Hindlimb muscle (tissue), 1 donor: ENCODE results near the gene LPGAT1. TPM values are rescaled to one million over a fixed set of nuclear protein-coding genes. Genes with fewer than 3 reads are reported as not detected.
"Not testable (repeated sequence)": the region's sequence is repeated elsewhere in the genome, so short reads cannot be mapped to it uniquely, and the experiment has no call there.

Experiments
- DNase-seq: peaks from one replicate; pipeline ENCODE4 v3.0.0-alpha.2; 2013
- polyA plus RNA-seq: library from polyadenylated mRNA; unstranded; fragments of 120-200 nt; gene quantifications from one replicate; pipeline ENCODE4 v1.2.1, GENCODE V29; 2013; ENCODE audit not compliant: insufficient read length

The LPGAT1 gene, protein sequence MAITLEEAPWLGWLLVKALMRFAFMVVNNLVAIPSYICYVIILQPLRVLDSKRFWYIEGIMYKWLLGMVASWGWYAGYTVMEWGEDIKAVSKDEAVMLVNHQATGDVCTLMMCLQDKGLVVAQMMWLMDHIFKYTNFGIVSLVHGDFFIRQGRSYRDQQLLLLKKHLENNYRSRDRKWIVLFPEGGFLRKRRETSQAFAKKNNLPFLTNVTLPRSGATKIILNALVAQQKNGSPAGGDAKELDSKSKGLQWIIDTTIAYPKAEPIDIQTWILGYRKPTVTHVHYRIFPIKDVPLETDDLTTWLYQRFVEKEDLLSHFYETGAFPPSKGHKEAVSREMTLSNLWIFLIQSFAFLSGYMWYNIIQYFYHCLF
- polyA plus RNA-seq = 14.7 TPM

DNA sequence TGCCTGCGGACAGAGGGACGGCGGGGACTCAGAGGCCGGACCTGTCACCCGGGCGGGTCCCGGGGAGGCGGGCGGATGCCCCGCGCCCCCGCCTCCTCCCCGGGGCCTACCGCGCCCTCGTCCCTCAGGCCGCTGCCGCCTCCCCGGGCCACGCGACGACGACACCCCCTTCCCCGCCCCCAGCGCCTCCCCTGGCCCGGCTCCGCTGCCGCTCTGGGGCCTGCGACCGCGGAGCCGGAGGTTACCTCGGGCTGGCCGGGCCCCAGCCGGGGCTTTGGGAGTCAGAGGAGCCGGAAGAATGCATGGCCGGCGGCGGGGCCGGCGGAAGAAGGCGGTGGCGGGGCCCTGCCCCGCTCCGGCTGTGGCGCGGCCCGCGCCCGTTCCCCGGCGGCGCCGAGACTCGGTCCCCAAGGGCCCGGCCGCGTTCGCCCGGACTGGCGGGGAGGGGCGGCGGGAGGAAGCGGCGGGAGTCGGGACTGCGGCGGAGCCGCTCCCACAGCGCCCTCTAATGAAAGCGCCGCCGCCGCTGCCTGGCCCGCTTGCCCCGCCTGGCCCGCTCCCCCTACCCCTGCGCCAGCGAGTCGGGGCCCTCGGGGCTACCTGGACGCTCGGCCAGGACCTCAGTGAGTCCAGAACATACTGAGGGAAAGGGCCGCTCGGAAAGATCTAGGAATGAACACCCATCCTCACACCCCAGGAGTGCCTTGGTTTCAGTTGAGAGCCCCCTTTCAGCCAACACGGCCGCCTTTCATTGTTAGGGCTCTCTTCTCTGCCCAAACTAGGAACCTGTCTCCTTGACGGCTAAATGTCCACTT is at the start of gene LPGAT1:
Gene LPGAT1, minus strand, starts transcription at position 436 of the 815 bp plus-strand sequence. CDS start 1,467 bp downstream, outside the sequence.
- DNase-seq = peak; percentile 71

DNA sequence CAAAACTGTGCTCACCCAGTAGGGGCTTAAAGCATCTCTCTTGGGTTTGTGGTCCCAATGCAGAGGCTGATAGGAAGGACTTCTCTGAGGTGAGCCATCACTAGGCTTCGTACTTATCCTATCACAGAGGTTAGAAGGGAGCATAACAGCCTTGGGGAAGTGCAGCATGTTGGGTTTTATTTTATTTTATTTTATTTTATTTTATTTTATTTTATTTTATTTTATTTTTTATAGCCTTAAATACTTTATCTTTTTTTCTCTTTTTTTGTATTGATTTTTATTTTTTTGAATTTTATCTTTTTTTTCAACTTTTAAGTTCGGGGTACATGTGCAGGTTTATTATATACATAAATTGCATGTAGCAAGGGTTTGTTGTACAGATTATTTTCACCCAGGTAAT is 48.9 kb upstream of the LPGAT1 start:
- no peak for DNase-seq

DNA sequence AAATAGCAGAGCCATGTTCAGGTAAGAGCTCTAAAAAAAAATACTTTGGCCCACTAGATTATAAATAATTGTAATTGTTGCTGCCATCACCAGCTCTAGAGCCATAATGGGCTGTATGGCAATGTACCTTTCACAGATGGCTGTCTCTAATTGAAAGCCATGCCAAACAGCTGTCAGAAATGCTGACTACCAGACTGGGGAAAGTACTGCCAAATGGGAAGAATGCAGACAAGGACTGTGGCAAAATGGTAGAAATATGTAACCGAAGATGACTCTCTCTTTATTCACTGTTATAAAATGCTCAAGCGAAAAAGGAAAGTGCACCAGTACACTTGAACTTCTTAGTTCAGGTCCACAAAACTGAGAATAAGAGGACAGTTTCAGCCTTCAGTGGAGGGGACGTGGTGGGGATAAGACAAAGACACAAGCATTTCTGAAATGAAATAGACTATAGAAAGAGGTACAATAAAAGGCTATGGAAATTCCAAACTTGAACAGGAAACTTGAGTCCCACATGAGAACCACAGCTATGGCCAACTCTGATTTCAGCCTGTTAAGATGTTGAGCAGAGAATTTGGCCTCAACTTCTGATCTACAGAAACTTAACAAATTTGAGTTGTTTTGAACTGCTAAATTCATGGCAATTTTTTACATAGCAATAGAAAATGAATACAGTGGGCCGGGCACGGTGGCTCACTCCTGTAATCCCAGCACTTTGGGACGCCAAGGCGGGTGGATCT is 46.5 kb upstream of the LPGAT1 start:
- peak; percentile 40 for DNase-seq

DNA sequence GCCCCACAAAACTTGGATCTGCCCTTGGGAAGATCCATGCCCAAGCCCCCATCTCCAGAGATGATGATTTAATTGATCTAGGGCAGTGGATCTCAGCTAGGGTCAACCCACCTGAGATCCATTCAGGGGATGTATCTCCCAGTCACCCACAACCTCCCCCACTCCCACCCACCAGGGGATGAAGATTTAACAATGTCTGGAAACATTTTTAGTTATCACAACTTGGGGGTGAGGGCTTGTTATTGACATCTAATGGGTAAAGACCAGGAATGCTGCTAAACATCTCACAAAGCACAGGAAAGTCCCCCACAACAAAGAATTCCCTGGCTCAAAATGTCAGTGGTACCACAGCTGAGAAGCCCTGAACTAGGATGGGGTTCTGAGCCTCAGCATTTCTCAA is 45.0 kb upstream of the LPGAT1 start:
- DNase-seq = no peak

DNA sequence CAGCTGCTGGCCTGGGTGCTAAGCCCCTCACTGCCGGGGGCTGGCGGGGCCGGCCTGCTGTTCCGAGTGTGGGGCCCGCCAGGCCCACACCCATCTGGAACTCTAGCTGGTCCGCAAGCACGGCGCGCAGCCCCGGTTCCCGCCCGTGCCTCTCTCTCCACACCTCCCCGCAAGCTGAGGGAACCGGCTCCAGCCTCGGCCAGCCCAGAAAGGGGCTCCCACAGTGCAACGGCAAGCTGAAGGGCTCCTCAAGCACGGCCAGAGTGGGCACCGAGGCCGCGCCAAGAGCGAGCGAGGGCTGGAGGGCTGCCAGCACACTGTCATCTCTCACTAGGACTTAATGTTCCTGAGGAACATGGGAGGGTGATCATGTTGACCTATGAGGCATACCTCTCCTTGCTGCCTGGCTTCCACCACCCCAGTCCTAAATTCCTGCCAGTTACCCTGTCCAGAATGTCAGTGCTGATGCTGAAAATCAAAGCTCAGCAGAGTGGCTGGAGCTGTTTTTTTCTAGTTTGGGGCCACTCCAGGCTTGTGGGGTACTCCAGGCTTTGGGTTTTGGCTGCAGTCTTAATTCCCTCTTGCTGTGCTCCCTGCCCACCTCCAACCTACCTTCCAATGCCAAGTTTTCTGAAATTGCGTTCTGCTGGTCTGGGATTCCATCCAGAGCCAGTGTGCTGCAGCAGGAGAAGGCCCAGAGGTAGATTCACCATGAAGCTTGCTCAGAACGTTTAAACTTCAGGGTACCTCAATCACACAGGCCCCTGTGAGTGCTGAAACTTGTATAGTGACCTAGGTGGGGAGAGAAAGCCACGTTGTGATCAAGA is 44.2 kb upstream of the LPGAT1 start:
- no peak for DNase-seq

DNA sequence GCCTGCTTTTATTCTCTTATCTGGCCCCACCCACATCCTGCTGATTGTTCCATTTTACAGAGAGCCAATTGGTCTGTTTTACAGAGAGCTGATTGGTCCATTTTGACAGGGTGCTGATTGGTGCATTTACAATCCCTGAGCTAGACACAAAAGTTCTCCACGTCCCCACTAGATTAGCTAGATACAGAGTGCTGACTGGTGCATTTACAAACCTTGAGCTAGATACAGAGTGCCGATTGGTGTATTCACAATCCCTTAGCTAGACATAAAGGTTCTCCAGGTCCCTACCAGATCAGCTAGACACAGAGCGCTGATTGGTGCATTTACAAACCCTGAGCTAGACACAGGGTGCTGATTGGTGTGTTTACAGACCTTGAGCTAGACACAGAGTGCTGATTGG is 43.2 kb upstream of the LPGAT1 start:
- not testable (repeated sequence) for DNase-seq

DNA sequence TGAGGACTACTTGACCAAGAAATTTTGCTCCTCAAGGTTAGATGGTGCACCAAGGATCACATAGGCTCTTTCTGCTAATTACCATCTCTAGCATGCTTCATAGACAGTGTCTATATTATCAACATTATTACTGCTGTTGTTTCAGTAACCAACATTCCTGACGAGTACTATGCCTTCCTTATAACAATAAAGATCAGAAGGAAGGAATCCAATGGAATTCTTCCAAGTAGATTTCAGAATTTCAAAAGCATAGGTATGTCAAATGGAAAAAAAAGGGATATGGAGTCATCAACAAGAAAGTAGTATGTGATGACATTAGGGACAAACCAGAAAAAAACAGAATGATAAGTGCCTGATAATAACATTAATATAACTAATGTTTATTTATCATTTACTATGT is 39.6 kb upstream of the LPGAT1 start:
- no peak for DNase-seq

DNA sequence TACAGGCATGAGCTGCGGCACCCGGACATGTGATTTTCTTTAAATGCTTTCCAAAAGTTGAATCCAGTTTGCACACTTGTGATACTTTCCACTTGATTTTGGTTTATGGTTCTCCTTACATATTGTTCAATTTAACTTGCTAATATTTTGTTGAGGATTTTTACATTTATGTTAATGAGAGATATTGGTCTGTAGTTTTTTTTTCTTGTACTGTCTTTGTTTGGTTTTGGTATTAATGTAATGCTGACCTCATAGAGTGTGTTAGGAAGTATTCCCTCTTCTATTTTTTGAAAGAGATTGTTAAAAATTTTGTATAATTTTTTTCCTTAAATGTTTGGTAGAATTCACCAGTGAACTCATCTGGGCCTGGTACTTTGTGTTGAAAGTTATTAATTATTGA is 34.6 kb upstream of the LPGAT1 start:
- no peak for DNase-seq

DNA sequence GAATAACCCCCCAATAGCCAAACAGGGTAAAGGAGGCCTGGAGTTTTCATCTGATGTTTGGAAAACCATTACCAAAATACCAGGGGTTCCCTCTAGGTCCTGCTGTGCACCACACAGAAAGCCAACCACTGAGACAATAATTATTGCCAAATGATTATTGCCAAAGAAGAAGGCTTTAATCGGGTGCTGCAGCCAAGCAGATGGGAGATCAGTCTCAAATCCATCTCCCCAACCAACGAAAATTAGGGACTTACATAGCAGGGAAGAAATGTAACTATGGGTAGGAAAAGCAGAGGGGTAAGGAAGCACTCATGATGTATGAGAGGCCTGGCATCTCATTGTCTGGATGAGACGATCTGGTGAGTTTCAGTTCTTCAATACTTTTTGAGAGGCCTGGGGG is 28.8 kb upstream of the LPGAT1 start:
- DNase-seq = no peak

DNA sequence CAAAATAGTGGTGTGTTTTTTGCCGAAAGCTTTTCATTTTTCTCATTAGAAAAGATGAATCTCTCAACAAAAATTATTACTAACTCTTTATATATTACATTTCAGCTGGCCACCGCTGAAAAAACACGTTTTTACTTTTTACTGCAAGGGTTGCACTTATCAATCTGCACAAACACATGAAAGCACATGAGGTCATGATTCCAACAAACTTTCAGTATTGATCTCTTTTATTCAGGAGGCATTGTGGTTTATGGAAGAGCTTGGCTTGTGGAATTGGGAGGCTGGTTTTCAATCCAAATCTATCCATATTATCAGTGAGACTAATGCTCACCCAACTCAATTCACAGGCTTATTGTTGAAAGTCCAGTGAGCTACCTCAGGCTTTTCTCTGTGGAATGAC is 20.6 kb upstream of the LPGAT1 start:
- no peak for DNase-seq

DNA sequence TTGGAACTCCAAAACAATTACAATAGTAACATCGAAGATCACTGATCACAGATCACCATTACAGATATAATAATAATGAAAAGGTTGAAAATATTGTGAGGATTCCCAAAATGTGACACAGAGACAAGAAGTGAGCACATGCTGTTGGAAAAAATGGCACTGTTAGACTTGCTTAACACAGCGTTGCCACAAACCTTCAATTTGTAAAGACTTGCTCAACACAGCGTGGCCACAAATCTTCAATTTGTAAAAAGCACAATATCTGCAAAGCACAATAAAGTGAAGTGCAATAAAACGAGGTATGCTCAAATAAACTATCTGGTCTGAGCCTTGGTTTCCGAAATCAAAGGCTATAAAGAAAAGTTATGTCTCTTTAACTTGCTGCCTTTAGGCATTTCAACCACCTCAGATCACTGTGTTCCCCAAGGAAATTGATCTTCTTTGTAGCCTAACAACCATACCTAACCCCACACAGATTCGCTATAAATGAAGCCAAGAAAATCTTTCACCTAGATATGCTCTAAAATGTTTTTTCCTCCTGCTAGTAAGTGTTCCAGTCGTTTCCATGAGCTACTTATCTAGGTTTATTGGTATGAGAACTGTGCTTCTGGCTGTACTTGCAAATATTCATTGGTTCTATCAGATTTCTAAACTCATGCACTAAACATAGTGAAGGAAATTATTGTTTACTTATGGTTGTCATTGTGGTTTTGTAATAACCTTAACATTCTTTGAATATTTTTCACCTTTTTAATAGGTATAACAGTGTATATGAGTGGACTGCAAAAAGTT is 13.1 kb upstream of the LPGAT1 start:
- no peak for DNase-seq

DNA sequence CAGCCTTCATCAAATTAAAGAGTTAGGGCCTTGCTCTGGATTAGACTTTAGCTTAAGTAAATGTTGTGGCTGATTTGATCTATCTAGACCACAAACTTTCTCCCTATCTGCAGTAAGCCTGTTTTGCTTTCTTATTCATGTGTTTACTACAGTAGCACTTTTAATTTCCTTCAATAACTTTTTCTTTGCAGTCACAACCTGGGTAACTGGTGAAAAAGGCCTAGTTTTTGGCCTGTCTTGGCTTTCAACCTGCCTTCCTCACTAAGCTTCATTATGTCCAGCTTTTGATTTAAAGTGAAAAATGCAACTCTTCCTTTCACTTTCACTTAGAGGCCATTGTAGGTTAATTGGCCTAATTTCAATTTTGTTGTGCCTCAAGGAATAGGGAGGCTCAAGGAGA is 12.5 kb upstream of the LPGAT1 start:
- DNase-seq = no peak

DNA sequence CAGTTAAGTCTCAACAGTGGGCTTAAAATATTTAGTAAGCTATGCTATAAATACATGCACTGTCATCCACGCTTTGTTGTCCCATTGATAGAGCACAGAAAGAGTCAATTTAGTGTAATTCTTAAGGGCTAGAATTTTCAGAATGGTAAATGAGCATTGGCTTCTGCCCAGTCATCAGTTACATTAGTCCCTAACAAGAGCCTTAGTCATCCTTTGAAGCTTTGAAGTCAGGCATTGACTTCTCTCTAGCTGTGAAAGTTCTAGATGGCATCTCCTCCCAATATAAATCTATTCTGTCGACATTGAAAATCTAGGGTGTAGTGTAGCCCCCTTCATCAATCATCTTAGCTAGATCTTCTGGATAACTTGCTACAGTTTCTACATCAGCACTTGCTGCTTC is 12.0 kb upstream of the LPGAT1 start:
- no peak for DNase-seq

DNA sequence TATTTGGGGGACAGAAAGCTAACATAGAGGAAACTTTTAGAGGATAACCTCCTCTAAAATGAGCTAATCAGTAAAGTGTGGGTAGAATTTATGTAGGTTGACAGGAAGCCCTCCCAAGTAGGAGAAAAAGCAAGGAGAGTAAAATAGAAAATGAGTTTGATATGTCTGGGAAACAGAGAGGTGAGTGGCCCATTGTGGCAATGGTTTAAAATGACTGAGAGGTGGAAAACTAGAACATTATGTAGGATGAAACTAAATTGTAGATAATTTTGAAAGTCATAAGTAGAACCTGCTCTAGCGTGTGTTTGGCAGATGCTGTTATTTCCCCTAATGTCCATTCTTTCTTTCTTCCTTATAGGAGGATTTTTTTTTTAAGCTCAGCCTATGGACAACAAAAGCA is 8.5 kb upstream of the LPGAT1 start:
- DNase-seq = no peak

DNA sequence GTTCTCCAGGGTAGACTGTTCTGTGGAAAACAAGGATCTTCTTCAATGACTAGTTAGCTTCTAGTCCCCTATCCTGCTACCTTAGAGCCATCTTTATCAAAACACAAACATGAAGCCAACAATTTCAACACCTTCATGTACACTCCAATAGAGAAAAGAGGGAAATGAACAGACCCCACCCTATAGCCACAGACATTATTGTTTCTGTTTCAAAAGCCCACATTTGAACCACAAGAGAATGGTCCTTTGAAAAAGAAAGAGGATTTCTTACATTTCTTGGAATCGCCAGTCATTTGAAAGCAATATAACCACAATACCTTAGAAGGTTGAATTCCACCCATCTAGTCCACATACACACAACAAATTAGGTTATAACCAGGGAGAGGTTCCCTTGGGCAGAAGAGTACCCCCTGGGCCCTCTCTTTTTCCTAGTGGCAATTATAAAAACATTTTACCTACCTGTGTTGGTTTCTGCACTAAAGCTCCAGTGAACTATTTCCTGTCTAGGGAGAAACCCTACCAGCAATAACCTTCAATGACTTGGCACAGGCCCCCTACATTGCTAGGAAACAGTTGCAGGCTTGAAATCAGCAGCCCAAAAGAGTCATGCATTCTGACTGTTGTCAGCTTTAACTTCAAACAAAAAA is 2.7 kb upstream of the LPGAT1 start:
- no peak for DNase-seq

DNA sequence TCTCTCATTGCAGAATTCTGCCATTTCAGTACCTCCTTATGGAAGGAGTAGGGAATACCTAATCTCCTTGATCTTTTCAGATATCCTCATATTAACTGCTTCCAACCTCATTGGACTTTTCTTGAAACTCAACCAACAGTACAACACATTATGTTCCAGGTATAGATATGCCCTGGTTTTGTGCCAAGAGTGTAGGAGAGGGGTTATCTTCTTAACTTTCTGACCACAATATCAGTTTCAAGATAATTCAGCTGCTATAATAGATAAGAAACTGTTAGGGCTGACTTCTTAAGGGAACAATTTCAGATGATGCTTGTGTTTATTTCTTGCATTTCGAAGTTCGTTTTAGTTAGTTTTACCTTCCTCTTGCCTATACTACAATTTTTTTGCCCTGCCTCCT is 2.1 kb upstream of the LPGAT1 start:
- DNase-seq = no peak

DNA sequence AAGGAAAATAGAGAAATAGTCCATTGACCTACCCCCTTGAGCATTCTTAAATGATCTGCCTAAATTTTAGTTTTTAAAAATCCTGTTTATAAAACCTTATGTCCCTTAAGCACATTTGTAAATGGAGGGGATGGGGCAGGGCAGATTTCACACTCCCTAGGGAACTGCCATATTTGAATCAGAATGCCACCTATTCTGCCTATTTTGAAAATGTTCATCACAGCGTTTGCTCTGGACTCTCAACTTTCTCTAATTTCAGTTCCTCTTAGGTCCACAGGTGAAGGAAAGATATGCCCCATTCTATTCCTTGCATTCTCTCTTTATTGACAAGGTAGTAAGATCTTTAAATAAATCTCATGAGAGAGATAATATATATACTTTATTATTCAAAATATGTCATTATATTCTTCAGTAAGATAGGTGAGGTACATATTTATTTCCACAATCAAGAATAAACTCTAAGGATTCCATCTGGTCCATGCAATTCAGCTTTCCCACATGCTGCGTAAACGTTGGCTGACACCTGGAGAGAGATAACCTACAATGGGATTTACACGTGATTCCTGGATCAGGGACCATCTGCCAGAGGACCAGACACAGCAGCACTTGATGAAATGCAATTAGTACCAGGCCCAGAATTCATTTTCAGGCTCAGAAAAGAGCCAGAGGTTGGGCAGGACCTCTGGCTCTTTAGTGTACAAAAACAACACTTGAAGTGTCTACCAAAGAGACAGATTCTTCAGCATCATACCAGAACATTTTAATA is 1.2 kb upstream of the LPGAT1 start:
- no peak for DNase-seq

DNA sequence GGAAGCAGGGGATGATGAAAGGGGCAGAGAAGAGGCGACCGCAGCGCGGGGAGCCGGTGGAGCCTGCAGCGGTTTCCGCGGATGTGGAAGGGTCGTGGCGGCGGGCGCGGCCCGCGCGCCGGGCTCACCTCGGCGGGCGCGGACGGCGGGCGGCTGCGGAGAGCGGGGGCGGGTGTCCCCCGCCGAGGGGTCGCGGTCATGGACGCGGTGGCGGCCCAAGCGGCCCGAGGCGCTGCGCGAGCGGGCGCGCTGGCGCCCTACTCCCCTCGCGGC is 572 bp downstream of the LPGAT1 start:
- DNase-seq = no peak

DNA sequence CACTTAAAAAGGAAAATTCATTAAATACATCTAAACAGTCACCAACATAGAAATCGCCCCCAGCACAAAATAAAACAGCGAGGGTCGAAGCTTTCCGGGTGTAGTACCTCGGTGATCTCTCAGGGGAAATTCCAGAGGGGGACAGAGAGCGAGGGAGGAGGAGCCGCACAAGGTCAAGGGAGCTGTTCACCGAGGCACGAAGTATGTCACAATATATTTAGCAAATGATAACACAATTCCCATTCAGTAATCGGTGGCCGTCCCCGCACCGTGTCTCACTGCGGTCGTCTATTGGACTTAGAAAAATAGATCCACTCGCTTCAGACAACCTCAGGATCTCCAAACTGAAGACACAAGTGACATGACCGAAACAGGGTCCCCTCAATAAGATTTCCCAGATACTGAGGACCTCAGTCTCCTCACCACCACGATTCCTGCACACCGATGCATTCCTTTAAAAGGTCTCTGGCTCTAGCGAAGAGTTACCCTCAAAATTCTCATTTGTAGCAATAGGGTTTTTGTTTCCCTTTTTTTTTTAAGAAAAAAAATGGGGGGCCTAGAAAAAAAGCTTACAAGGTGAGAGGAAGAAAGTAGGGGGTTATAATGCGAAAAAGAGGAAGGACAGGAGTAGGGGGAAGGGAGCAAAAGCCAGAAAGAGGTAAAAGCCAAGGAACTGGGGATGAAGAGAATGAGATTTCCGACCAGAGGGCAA is 1.1 kb downstream of the LPGAT1 start:
- DNase-seq = peak; percentile 6
